Lung (tissue), 12 donors: Measurements from ENCODE around the gene HIPK2. TPM values are rescaled to one million over a fixed set of nuclear protein-coding genes. Genes with fewer than 3 reads are reported as not detected.

ENCODE experiments used
- ATAC-seq: fragments of 200-7000 bp; cut with Tn5 transposase; one replicate; pipeline ENCODE4 v1.9.1; 2020; ENCODE audit warnings: moderate number of reproducible peaks; ENCODE audit not compliant: insufficient read depth, low FRiP score
- DNase-seq, 3 donors: peaks; one replicate each; pipeline ENCODE4 v3.0.0-alpha.2; 2013 to 2017
- H3K27ac ChIP-seq, 2 donors: one replicate each; pipeline ENCODE4 v1.5.1; 2013; ENCODE audit warnings: mild to moderate bottlenecking in 2 of 2, moderate library complexity in 2 of 2, control low read depth in 1 of 2, inconsistent platforms in 1 of 2, low read depth in 1 of 2, low read length in 1 of 2
- H3K27me3 ChIP-seq, 3 donors: one replicate each; pipeline ENCODE4 v1.5.1; 2013; ENCODE audit warnings: low read length in 2 of 3; ENCODE audit not compliant: control insufficient read depth in 3 of 3, insufficient read depth in 3 of 3
- H3K36me3 ChIP-seq, 4 donors: one replicate each; pipeline ENCODE4 v1.5.1; 2013; ENCODE audit warnings: low read length in 4 of 4, mild to moderate bottlenecking in 1 of 4, moderate library complexity in 1 of 4; ENCODE audit not compliant: control insufficient read depth in 4 of 4, insufficient read depth in 4 of 4
- H3K4me1 ChIP-seq, 5 donors: one replicate each; pipeline ENCODE4 v1.5.1; 2013; ENCODE audit warnings: low read length in 5 of 5, mild to moderate bottlenecking in 2 of 5, moderate library complexity in 1 of 5; ENCODE audit not compliant: control insufficient read depth in 5 of 5, insufficient read depth in 5 of 5
- H3K4me3 ChIP-seq: one replicate; pipeline ENCODE4 v1.5.1; 2013; ENCODE audit warnings: mild to moderate bottlenecking, control low read depth, moderate library complexity
- H3K9ac ChIP-seq, 2 donors: one replicate each; pipeline ENCODE4 v1.5.1; 2013; ENCODE audit warnings: low read length in 2 of 2, control low read depth in 1 of 2; ENCODE audit not compliant: insufficient read depth in 1 of 2
- H3K9me3 ChIP-seq, 4 donors: one replicate each; pipeline ENCODE4 v1.5.1; 2013; ENCODE audit warnings: low read length in 3 of 4, mild to moderate bottlenecking in 1 of 4, moderate library complexity in 1 of 4; ENCODE audit not compliant: control insufficient read depth in 4 of 4, insufficient read depth in 3 of 4
- CTCF ChIP-seq: IDR thresholded peaks from 2 replicates; pipeline ENCODE4 v1.5.1; 2012; ENCODE audit warnings: mild to moderate bottlenecking; ENCODE audit errors: control extremely low read depth, extremely low read depth
- WGBS, 2 donors: extraction: QIAGEN DNeasy Blood & Tissue Kit; methylation state at CpG; one replicate each; pipeline ENCODE4 v1.1.7; 2013; 5-methylcytosine and 5-hydroxymethylcytosine counted together
- polyA plus RNA-seq, 2 donors: library from polyadenylated mRNA; stranded (reverse); fragments of 200-250 nt; gene quantifications; one replicate each; pipeline ENCODE4 v1.2.1, GENCODE V29; 2013
- total RNA-seq, 2 donors: library from RNA; depleted of rRNA in 1 of 2; stranded (reverse); fragments of >200 nt in 1 of 2; gene quantifications; one replicate each; pipeline ENCODE4 v1.2.1, GENCODE V29; 2014 to 2021
- donor health status: control.
- donor health status: control.
- donor health status: Bipolar disorder and iron deficiency.
- donor health status: healthy.
- donor health status: DM: yes; HTN: yes; CAD: no.

HIPK2 gene
- total and polyA plus RNA-seq, 4 donors, result 8.7 to 65.1 (median 18.3) TPM

- H3K36me3 ChIP-seq, result peaks cover 0 to 26% (median 5%) of the 10 kb centered on the region in 4 donors
- 77 to 90% methylated on average over 18 of the region's 18 CpGs for WGBS, 2 donors
- peaks cover 0 to 2% (median 0%) of the 10 kb centered on the region in 4 donors for H3K9me3 ChIP-seq
- H3K27ac ChIP-seq, result peak overlapping the region in 1 of 2 donors; percentile 47
- no peaks in the 10 kb centered on the region for H3K27me3 ChIP-seq
- peak; percentile 28 for ATAC-seq
- peaks cover 5 to 36% (median 26%) of the 10 kb centered on the region in 5 donors for H3K4me1 ChIP-seq
- H3K4me3 ChIP-seq, result peak overlapping the region; percentile 5
- no peak for DNase-seq
- no peak for TF ChIP-seq CTCF
- no peak overlapping the region for H3K9ac ChIP-seq
These were observed 77.9 kb downstream of the HIPK2 start for GRCh38 chr7:139699640-139700504.

GRCh38 chr7:139698844-139699243 lies 79.0 kb downstream of the HIPK2 start:
- H3K9me3 ChIP-seq, result peaks cover 0 to 2% (median 0%) of the 10 kb centered on the region in 4 donors
- WGBS, 2 donors, result 92 to 94% methylated on average over 13 of the region's 13 CpGs
- H3K27me3 ChIP-seq, result no peaks in the 10 kb centered on the region
- peaks cover 0 to 28% (median 8%) of the 10 kb centered on the region in 4 donors for H3K36me3 ChIP-seq
- ATAC-seq (no peak), DNase-seq (no peak)
- H3K4me1 ChIP-seq, result peaks cover 2 to 27% (median 22%) of the 10 kb centered on the region in 5 donors
- H3K27ac ChIP-seq, result no peak overlapping the region
- no peak overlapping the region for H3K9ac ChIP-seq
- TF ChIP-seq CTCF, result no peak
- no peak overlapping the region for H3K4me3 ChIP-seq

GRCh38 chr7:139698278-139698677 lies 79.5 kb downstream of the HIPK2 start:
- DNase-seq (no peak), ATAC-seq (no peak)
- Histone ChIP-seq H3K27ac (no peak overlapping the region), H3K36me3 (peaks cover 0 to 28% (median 8%) of the 10 kb centered on the region in 4 donors), H3K9me3 (peaks cover 0 to 2% (median 0%) of the 10 kb centered on the region in 4 donors), H3K9ac (no peak overlapping the region), H3K27me3 (no peaks in the 10 kb centered on the region), H3K4me1 (peaks cover 2 to 22% (median 16%) of the 10 kb centered on the region in 5 donors), H3K4me3 (no peak overlapping the region)
- TF ChIP-seq CTCF, result no peak
- WGBS, 2 donors, result 90 to 92% methylated on average over 9 of the region's 9 CpGs
